Measurements from ENCODE around the gene TMEM235. TPM values are rescaled to one million over a fixed set of nuclear protein-coding genes. Genes with fewer than 3 reads are reported as not detected.

Gene TMEM235
- total RNA-seq, 3 donors from 2014 or later, result not detected

DNA sequence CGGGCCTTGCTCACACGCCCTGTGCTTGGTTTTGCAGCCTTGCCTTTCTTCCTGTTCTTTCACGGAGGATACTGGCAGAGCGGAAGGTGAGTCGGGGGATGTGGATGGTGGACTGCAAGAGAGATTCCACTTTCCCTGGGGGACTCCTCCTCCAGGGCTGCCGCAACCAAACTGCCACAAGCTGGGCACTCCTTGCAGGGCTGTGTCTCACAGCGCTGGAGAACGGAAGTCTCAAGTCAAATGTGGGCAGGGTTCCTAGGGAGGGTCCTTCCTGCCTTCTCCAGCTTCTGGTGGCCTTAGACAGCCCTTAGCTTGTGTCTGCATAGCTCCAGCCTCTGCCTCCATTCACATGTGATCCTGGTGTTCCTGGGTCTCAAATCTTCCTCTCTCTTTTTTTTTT lies 28.8 kb upstream of the TMEM235 start:
- Histone ChIP-seq H3K4me3 (no peak overlapping the region), H3K4me1 (ENCODE audit: low read depth) (peaks cover 12% of the 10 kb centered on the region), H3K9me3 (no peaks in the 10 kb centered on the region), H3K36me3 (ENCODE audit: low read depth) (no peaks in the 10 kb centered on the region)
- TF ChIP-seq, protein P1, sequence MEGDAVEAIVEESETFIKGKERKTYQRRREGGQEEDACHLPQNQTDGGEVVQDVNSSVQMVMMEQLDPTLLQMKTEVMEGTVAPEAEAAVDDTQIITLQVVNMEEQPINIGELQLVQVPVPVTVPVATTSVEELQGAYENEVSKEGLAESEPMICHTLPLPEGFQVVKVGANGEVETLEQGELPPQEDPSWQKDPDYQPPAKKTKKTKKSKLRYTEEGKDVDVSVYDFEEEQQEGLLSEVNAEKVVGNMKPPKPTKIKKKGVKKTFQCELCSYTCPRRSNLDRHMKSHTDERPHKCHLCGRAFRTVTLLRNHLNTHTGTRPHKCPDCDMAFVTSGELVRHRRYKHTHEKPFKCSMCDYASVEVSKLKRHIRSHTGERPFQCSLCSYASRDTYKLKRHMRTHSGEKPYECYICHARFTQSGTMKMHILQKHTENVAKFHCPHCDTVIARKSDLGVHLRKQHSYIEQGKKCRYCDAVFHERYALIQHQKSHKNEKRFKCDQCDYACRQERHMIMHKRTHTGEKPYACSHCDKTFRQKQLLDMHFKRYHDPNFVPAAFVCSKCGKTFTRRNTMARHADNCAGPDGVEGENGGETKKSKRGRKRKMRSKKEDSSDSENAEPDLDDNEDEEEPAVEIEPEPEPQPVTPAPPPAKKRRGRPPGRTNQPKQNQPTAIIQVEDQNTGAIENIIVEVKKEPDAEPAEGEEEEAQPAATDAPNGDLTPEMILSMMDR (IDR thresholded peaks at IDR 0.05), result no peak
- no peak for ATAC-seq
- intact Hi-C loops (cut with DNase I, micrococcal nuclease), result no loop called here
- DNase-seq, result no peak

DNA sequence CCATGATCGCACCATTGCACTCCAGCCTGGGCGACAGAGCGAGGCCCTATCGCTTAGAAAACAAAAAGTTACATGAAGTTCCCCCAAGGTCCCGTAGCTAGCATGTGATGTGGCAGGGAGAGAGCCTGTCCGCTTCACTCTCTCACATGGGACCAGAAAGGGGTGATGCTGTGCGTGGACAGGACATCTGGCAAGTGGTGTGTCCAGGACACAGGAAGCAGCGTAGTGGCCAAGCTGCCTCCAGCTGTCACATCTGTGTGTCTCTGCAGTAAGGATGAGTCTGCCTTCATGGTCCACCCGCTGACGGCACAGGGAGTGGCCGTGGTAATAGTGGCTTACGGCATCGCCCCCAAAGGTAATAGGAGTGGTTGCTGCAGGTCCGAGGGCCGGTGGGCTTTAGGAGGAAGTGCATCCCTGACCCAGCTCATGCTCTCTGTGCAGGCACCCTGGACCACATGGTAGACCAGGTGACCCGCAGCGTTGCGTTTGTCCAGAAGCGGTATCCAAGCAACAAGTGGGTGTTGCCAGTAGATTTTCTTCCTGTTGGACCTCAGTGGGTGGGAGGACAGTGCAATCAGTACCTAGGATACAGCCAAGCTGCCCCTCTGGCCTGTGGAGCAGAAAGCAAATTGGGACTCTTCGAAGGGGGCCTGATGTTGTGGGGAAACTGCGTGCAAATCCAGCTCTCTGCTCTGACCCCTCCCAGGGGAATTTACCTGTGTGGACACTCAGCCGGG lies 26.9 kb upstream of the TMEM235 start:
- TF ChIP-seq, protein P1 (IDR thresholded peaks at IDR 0.05), result no peak
- DNase-seq (no peak), ATAC-seq (peak; percentile 32)
- Histone ChIP-seq H3K4me1 (ENCODE audit: low read depth) (peaks cover 6% of the 10 kb centered on the region), H3K36me3 (ENCODE audit: low read depth) (no peaks in the 10 kb centered on the region), H3K4me3 (no peak overlapping the region), H3K9me3 (no peaks in the 10 kb centered on the region)
- intact Hi-C loops (cut with DNase I, micrococcal nuclease), result no loop called here

- H3K4me1 ChIP-seq (ENCODE audit: low read depth), result no peaks in the 10 kb centered on the region
- H3K9me3 ChIP-seq, result no peaks in the 10 kb centered on the region
- no peak overlapping the region for H3K4me3 ChIP-seq
- intact Hi-C loops (cut with DNase I, micrococcal nuclease), result no loop called here
- no peak for DNase-seq
- ATAC-seq, result no peak
- no peaks in the 10 kb centered on the region for H3K36me3 ChIP-seq (ENCODE audit: low read depth)
- TF ChIP-seq, protein P1 (IDR thresholded peaks at IDR 0.05), result no peak
Measured at GRCh38 chr17:78205124-78205775, 26.2 kb upstream of the TMEM235 start.

DNA sequence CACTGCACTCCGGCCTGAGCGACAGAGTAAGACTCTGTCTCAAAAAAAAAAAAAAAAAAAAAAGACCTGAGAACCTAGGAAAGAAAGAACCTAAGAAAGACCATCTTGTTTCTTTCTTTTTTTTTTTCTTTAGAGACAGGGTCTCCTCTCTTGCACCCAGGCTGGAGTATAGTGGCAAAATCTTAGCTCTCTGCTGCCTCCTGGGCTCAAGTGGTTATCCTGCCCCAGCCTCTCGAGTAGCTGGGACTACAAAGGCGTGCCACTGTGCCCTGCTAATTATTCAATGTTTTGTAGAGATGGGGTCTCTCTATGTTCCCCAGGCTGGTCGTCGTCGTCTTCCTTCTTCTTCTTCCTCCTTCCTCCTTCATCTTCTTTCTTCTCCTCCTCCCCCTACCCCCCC lies 25.1 kb upstream of the TMEM235 start:
- intact Hi-C loops (cut with DNase I, micrococcal nuclease), result no loop called here
- TF ChIP-seq, protein P1 (IDR thresholded peaks at IDR 0.05), result no peak
- Histone ChIP-seq H3K4me3 (no peak overlapping the region), H3K9me3 (no peaks in the 10 kb centered on the region), H3K4me1 (ENCODE audit: low read depth) (no peaks in the 10 kb centered on the region), H3K36me3 (ENCODE audit: low read depth) (no peaks in the 10 kb centered on the region)
- DNase-seq (no peak), ATAC-seq (no peak)

GRCh38 chr17:78208486-78208885 lies 22.9 kb upstream of the TMEM235 start:
- intact Hi-C loops (cut with DNase I, micrococcal nuclease), result no loop called here
- no peaks in the 10 kb centered on the region for H3K4me1 ChIP-seq (ENCODE audit: low read depth)
- DNase-seq (no peak), ATAC-seq (no peak)
- no peak overlapping the region for H3K4me3 ChIP-seq
- TF ChIP-seq, protein P1 (IDR thresholded peaks at IDR 0.05), result no peak
- H3K9me3 ChIP-seq, result no peaks in the 10 kb centered on the region
- no peaks in the 10 kb centered on the region for H3K36me3 ChIP-seq (ENCODE audit: low read depth)

Measured in mucosa of descending colon (tissue), 3 donors.